ENCODE measurements around the gene HOXB6. TPM values are rescaled to one million over a fixed set of nuclear protein-coding genes. Genes with fewer than 3 reads are reported as not detected.

The HOXB6 gene
- total and polyA plus RNA-seq, 8 donors = 0.12 to 1.8 (median 0.69) TPM

- ATAC-seq = no peak
- no peak overlapping the region for H3K4me3 ChIP-seq
- DNase-seq = no peak
Measured at GRCh38 chr17:48646183-48647102, 41.7 kb upstream of the HOXB6 start.

GRCh38 chr17:48645639-48646182 lies 40.9 kb upstream of the HOXB6 start:
- Histone ChIP-seq H3K36me3 (no peaks in the 10 kb centered on the region), H3K27me3 (peaks cover 3 to 52% (median 19%) of the 10 kb centered on the region in 4 donors), H3K27ac (no peak overlapping the region), H3K4me1 (no peaks in the 10 kb centered on the region), H3K9me3 (no peaks in the 10 kb centered on the region), H3K4me3 (no peak overlapping the region)
- ATAC-seq (no peak), FAIRE-seq (no peak), DNase-seq (no peak)
- no peak for TF ChIP-seq CTCF (IDR thresholded peaks at IDR 0.05)
- WGBS, 2 donors = 10 to 12% methylated on average over 14 of the region's 14 CpGs
- intact Hi-C loops (cut with DNase I) = no loop called here

More at GRCh38 chr17:48646183-48647102, 41.7 kb upstream of the HOXB6 start:
- no peaks in the 10 kb centered on the region for H3K4me1 ChIP-seq
- H3K27ac ChIP-seq = no peak overlapping the region
- H3K9me3 ChIP-seq = no peaks in the 10 kb centered on the region
- no peak for TF ChIP-seq CTCF (IDR thresholded peaks at IDR 0.05)
- no peak for FAIRE-seq
- intact Hi-C loops (cut with DNase I) = no loop called here
- WGBS, 2 donors = 3% methylated on average over 77 to 80 of the region's 80 CpGs
- no peaks in the 10 kb centered on the region for H3K36me3 ChIP-seq
- H3K27me3 ChIP-seq = peaks cover 3 to 47% (median 17%) of the 10 kb centered on the region in 4 donors

- no peaks in the 10 kb centered on the region for H3K4me1 ChIP-seq
- no peaks in the 10 kb centered on the region for H3K9me3 ChIP-seq
- DNase-seq = no peak
- no peak for ATAC-seq
- WGBS, 2 donors = 21 to 27% methylated on average over 6 of the region's 6 CpGs
- no peak for FAIRE-seq
- H3K27me3 ChIP-seq = peaks cover 3 to 46% (median 19%) of the 10 kb centered on the region in 4 donors
- H3K36me3 ChIP-seq = no peaks in the 10 kb centered on the region
- H3K4me3 ChIP-seq = no peak overlapping the region
- no peak for TF ChIP-seq CTCF (IDR thresholded peaks at IDR 0.05)
- no peak overlapping the region for H3K27ac ChIP-seq
- intact Hi-C loops (cut with DNase I) = no loop called here
Measured at GRCh38 chr17:48644910-48645557, 40.2 kb upstream of the HOXB6 start.

- no peak for ATAC-seq
- no peak for FAIRE-seq
Measured at GRCh38 chr17:48644159-48644558, 39.4 kb upstream of the HOXB6 start.

More at GRCh38 chr17:48644159-48644558, 39.4 kb upstream of the HOXB6 start:
- TF ChIP-seq CTCF (IDR thresholded peaks at IDR 0.05) = no peak
- Histone ChIP-seq H3K36me3 (no peaks in the 10 kb centered on the region), H3K4me3 (no peak overlapping the region), H3K4me1 (no peaks in the 10 kb centered on the region), H3K27ac (no peak overlapping the region), H3K27me3 (peaks cover 3 to 43% (median 19%) of the 10 kb centered on the region in 4 donors), H3K9me3 (no peaks in the 10 kb centered on the region)
- no peak for DNase-seq
- intact Hi-C loops (cut with DNase I) = no loop called here
- WGBS, 2 donors = 80 to 82% methylated on average over 1 of the region's 1 CpG
